ENCODE results near the gene HOXA3. TPM values are rescaled to one million over a fixed set of nuclear protein-coding genes. Genes with fewer than 3 reads are reported as not detected.

HOXA3 gene
- total RNA-seq, 1 donor from 2014 or later = not detected

GRCh38 chr7:27111042-27111750 is 41.2 kb downstream of the HOXA3 start:
- no peak for DNase-seq
- Mint-ChIP-seq H3K4me1 (ENCODE audit: low read depth, unreplicated experiment) (peaks cover 7% of the 10 kb centered on the region), H3K27me3 (ENCODE audit: unreplicated experiment) (peaks cover 45% of the 10 kb centered on the region)

GRCh38 chr7:27110186-27111031 is 42.0 kb downstream of the HOXA3 start:
- Mint-ChIP-seq H3K9me3 (ENCODE audit: unreplicated experiment) (peaks cover 22% of the 10 kb centered on the region), H3K27ac (ENCODE audit: unreplicated experiment) (no peak overlapping the region), H3K36me3 (ENCODE audit: unreplicated experiment) (no peaks in the 10 kb centered on the region), H3K4me3 (ENCODE audit: unreplicated experiment) (peak overlapping the region; percentile 42), H3K4me1 (ENCODE audit: low read depth, unreplicated experiment) (peaks cover 9% of the 10 kb centered on the region), H3K27me3 (ENCODE audit: unreplicated experiment) (peaks cover 49% of the 10 kb centered on the region)
- TF ChIP-seq CTCF (IDR thresholded peaks at IDR 0.05; ENCODE audit: partially characterized antibody, unreplicated experiment) = no peak
- peak; percentile 59 for DNase-seq

More at GRCh38 chr7:27111042-27111750, 41.2 kb downstream of the HOXA3 start:
- TF ChIP-seq CTCF (IDR thresholded peaks at IDR 0.05; ENCODE audit: partially characterized antibody, unreplicated experiment) = no peak
- Mint-ChIP-seq H3K9me3 (ENCODE audit: unreplicated experiment) (peaks cover 18% of the 10 kb centered on the region), H3K36me3 (ENCODE audit: unreplicated experiment) (no peaks in the 10 kb centered on the region), H3K4me3 (ENCODE audit: unreplicated experiment) (peak overlapping the region; percentile 42), H3K27ac (ENCODE audit: unreplicated experiment) (no peak overlapping the region)

- H3K36me3 Mint-ChIP-seq (ENCODE audit: unreplicated experiment) = no peaks in the 10 kb centered on the region
- peaks cover 9% of the 10 kb centered on the region for H3K4me1 Mint-ChIP-seq (ENCODE audit: low read depth, unreplicated experiment)
- no peak overlapping the region for H3K27ac Mint-ChIP-seq (ENCODE audit: unreplicated experiment)
- DNase-seq = no peak
- peaks cover 22% of the 10 kb centered on the region for H3K9me3 Mint-ChIP-seq (ENCODE audit: unreplicated experiment)
- peaks cover 54% of the 10 kb centered on the region for H3K27me3 Mint-ChIP-seq (ENCODE audit: unreplicated experiment)
- no peak overlapping the region for H3K4me3 Mint-ChIP-seq (ENCODE audit: unreplicated experiment)
- no peak for TF ChIP-seq CTCF (IDR thresholded peaks at IDR 0.05; ENCODE audit: partially characterized antibody, unreplicated experiment)
Measured at GRCh38 chr7:27109466-27110185, 42.8 kb downstream of the HOXA3 start.

GRCh38 chr7:27108390-27109127 is 43.8 kb downstream of the HOXA3 start:
- no peaks in the 10 kb centered on the region for H3K36me3 Mint-ChIP-seq (ENCODE audit: unreplicated experiment)
- H3K4me3 Mint-ChIP-seq (ENCODE audit: unreplicated experiment) = peak overlapping the region; percentile 77
- H3K27ac Mint-ChIP-seq (ENCODE audit: unreplicated experiment) = no peak overlapping the region
- H3K27me3 Mint-ChIP-seq (ENCODE audit: unreplicated experiment) = peaks cover 57% of the 10 kb centered on the region
- no peak for TF ChIP-seq CTCF (IDR thresholded peaks at IDR 0.05; ENCODE audit: partially characterized antibody, unreplicated experiment)
- peaks cover 24% of the 10 kb centered on the region for H3K9me3 Mint-ChIP-seq (ENCODE audit: unreplicated experiment)
- H3K4me1 Mint-ChIP-seq (ENCODE audit: low read depth, unreplicated experiment) = peaks cover 9% of the 10 kb centered on the region
- DNase-seq = peak; percentile 50
